Activated T-cell treated with anti-CD3 and anti-CD28 coated beads for 24 hours (primary cell): ENCODE results near the gene THSD1.
"Not testable (repeated sequence)": the region's sequence is repeated elsewhere in the genome, so short reads cannot be mapped to it uniquely, and the experiment has no call there.

ENCODE experiments used
- DNase-seq: peaks from one replicate; pipeline ENCODE4 v3.0.0-alpha.2; 2020; ENCODE audit warnings: low read depth

Gene THSD1

GRCh38 chr13:52411629-52412028 lies 5.7 kb upstream of the THSD1 start:
- DNase-seq: no peak

GRCh38 chr13:52408071-52408658 lies 2.2 kb upstream of the THSD1 start:
- DNase-seq: not testable (repeated sequence)

- DNase-seq: not testable (repeated sequence)
Measured at GRCh38 chr13:52407436-52407835, 1.5 kb upstream of the THSD1 start.

GRCh38 chr13:52406629-52407028 lies 657 bp upstream of the THSD1 start:
- no peak for DNase-seq

- DNase-seq: no peak
Measured at GRCh38 chr13:52405369-52405766, 604 bp downstream of the THSD1 start.

- no peak for DNase-seq
Measured at GRCh38 chr13:52399708-52400107, 6.3 kb downstream of the THSD1 start.

GRCh38 chr13:52399046-52399445 lies 6.9 kb downstream of the THSD1 start:
- no peak for DNase-seq

- no peak for DNase-seq
Measured at GRCh38 chr13:52395704-52396103, 10.3 kb downstream of the THSD1 start.

GRCh38 chr13:52394586-52394985 lies 11.4 kb downstream of the THSD1 start:
- no peak for DNase-seq

GRCh38 chr13:52393572-52394357 lies 12.2 kb downstream of the THSD1 start:
- no peak for DNase-seq

GRCh38 chr13:52387721-52388120 lies 18.3 kb downstream of the THSD1 start:
- DNase-seq: no peak

GRCh38 chr13:52385870-52386269 lies 20.1 kb downstream of the THSD1 start:
- DNase-seq: no peak

- no peak for DNase-seq
Measured at GRCh38 chr13:52383366-52383765, 22.6 kb downstream of the THSD1 start.

GRCh38 chr13:52378312-52378711 lies 27.7 kb downstream of the THSD1 start:
- no peak for DNase-seq

- no peak for DNase-seq
Measured at GRCh38 chr13:52377898-52378297, 28.1 kb downstream of the THSD1 start.

- no peak for DNase-seq
Measured at GRCh38 chr13:52374873-52375411, 31.0 kb downstream of the THSD1 start.

GRCh38 chr13:52374389-52374788 lies 31.6 kb downstream of the THSD1 start:
- DNase-seq: no peak

- not testable (repeated sequence) for DNase-seq
Measured at GRCh38 chr13:52373277-52373676, 32.7 kb downstream of the THSD1 start.

- no peak for DNase-seq
Measured at GRCh38 chr13:52371736-52372247, 34.2 kb downstream of the THSD1 start.

- DNase-seq: no peak
Measured at GRCh38 chr13:52366291-52366690, 39.7 kb downstream of the THSD1 start.

GRCh38 chr13:52362169-52362887 lies 43.6 kb downstream of the THSD1 start:
- DNase-seq: not testable (repeated sequence)

GRCh38 chr13:52361225-52361624 lies 44.7 kb downstream of the THSD1 start:
- no peak for DNase-seq

- no peak for DNase-seq
Measured at GRCh38 chr13:52359534-52359933, 46.4 kb downstream of the THSD1 start.
